Measurements from ENCODE around the gene HOXB9.
A peak's percentile ranks its signal among the peaks of the same experiment; 100 is the strongest.

HOXB9 gene

DNA sequence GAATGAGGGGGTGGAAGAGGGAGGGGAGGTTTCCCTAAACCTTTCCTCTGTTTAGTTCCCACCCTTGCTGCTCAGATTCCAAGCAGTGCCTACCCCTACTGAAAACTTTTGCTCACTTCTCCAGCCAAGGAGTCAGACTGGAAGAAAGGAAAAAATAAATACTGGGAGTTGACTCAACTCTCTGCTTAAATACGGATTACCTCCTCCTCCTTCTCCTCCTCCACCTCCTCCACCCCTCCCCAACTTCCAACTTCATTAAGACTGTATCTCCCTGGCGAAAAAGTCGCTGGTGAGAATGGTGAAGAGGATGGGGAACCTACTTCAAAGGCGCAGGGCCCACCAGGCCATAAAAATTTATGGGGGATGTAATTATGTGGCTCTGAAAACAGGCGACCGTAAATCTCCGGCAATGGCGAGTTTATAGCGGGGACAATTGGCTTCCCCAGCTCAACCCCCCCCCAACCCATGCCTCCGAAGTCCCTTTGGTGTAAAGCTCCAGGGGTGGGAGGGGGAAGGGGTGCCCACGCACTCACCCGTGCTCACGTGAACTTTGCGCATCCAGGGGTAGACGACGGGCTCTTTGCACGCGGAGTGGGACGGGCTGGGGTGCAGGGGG is 48.7 kb downstream of the HOXB9 start:
- Histone ChIP-seq H3K36me3 (ENCODE audit: control insufficient read depth in 1 of 2, insufficient read depth in 2 of 2, low read depth in 1 of 2, low read length in 2 of 2) (peaks cover 10 to 11% of the 10 kb centered on the region in 2 experiments), H3K4me1 (ENCODE audit: control insufficient read depth, insufficient read depth, low read depth, low read length) (peaks cover 38% of the 10 kb centered on the region), H3K18ac (ENCODE audit: low read depth in 1 of 2, low read length in 2 of 2) (peak overlapping the region; percentile 58 to 95), H3K9me3 (ENCODE audit: control insufficient read depth, low read length) (no peaks in the 10 kb centered on the region), H3K4me3 (ENCODE audit: insufficient read depth in 1 of 2, low read depth in 1 of 2, low read length in 2 of 2) (peak overlapping the region; percentile 69 to 96), H4K8ac (ENCODE audit: low read length) (peak overlapping the region; percentile 81), H4K91ac (ENCODE audit: low read length) (no peak overlapping the region), H3K27me3 (ENCODE audit: control insufficient read depth in 1 of 2, insufficient read depth in 1 of 2, low read length in 2 of 2) (peaks cover 0 to 4% of the 10 kb centered on the region in 2 experiments), H2BK5ac (ENCODE audit: low read depth, low read length, poor library complexity, severe bottlenecking) (no peak overlapping the region), H3K4me2 (ENCODE audit: low read length, poor library complexity, severe bottlenecking) (peak overlapping the region; percentile 60), H2AK5ac (ENCODE audit: low read length, severe bottlenecking) (no peak overlapping the region), H2BK120ac (ENCODE audit: low read depth, low read length) (peak overlapping the region; percentile 62), H3K4ac (ENCODE audit: low read depth in 1 of 2, low read length in 2 of 2) (peak overlapping the region; percentile 84 to 98), H3K23ac (ENCODE audit: low read length in 2 of 2) (peak overlapping the region in 1 of 2 experiments; percentile 91), H3K79me1 (replicated peaks; ENCODE audit: low read length, poor library complexity, severe bottlenecking) (peaks cover 5% of the 10 kb centered on the region), H2AFZ (ENCODE audit: low read depth, low read length) (no peak overlapping the region), H3K9ac (ENCODE audit: low read length) (peak overlapping the region; percentile 90), H3K27ac (ENCODE audit: low read length, poor library complexity, severe bottlenecking) (peak overlapping the region; percentile 37), H2BK12ac (ENCODE audit: low read length in 2 of 2) (peak overlapping the region in 1 of 2 experiments; percentile 89), H3K14ac (ENCODE audit: low read length in 2 of 2) (peak overlapping the region in 1 of 2 experiments; percentile 97), H2BK15ac (ENCODE audit: low read depth, poor library complexity, severe bottlenecking) (peak overlapping the region; percentile 70)
- WGBS = 0% methylated on average over 8 of the region's 19 CpGs
- peak; percentile 75 for DNase-seq

DNA sequence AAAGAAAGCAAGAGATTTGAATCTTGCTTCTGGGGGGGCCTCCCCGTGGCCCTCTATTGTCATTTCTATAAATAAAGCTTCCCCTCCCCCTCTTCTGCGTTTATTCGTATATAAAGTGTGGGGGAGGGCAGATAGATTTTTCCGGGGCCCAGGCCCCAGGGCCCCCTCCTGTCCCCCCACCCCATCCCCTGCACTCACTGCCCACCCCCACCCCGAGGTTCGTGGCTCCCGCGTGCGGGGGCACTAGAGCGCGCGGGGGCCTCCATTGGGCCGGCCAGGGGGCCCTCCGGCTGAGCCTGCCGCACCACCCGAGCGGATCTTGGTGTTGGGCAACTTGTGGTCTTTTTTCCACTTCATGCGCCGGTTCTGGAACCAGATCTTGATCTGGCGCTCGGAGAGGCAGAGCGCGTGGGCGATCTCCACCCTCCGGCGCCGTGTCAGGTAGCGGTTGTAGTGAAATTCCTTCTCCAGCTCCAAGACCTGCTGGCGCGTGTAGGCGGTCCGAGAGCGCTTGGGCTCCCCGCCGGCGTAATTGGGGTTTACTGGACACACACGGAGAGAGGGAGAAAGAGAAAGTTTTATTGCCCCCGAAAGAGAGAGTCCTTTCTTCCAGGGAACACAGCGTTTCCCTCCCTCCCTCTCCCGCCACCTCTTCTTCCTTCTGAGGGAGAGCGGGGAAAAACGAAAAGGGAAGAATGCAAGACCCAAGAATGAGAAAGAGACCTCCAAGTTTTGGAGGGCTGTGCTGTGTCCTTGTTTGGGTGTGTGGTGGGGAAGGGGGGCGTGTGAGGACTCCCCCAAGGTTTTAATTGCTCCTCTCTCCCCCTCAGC is 49.5 kb downstream of the HOXB9 start:
- peak overlapping the region; percentile 95 for H3K9ac ChIP-seq (ENCODE audit: low read length)
- peak overlapping the region; percentile 37 for H3K27ac ChIP-seq (ENCODE audit: low read length, poor library complexity, severe bottlenecking)
- H3K23ac ChIP-seq (ENCODE audit: low read length in 2 of 2) = peak overlapping the region in 1 of 2 experiments; percentile 91
- H2BK12ac ChIP-seq (ENCODE audit: low read length in 2 of 2) = peak overlapping the region in 1 of 2 experiments; percentile 7
- H2BK5ac ChIP-seq (ENCODE audit: low read depth, low read length, poor library complexity, severe bottlenecking) = peak overlapping the region; percentile 59
- no peak overlapping the region for H2AFZ ChIP-seq (ENCODE audit: low read depth, low read length)
- peak overlapping the region; percentile 74 for H4K91ac ChIP-seq (ENCODE audit: low read length)
- H3K27me3 ChIP-seq (ENCODE audit: control insufficient read depth in 1 of 2, insufficient read depth in 1 of 2, low read length in 2 of 2) = peaks cover 0 to 4% of the 10 kb centered on the region in 2 experiments
- H3K4me2 ChIP-seq (ENCODE audit: low read length, poor library complexity, severe bottlenecking) = peak overlapping the region; percentile 60
- peak overlapping the region; percentile 18 to 96 for H3K4me3 ChIP-seq (ENCODE audit: insufficient read depth in 1 of 2, low read depth in 1 of 2, low read length in 2 of 2)
- under 1% methylated on average over 24 of the region's 43 CpGs for WGBS
- H4K8ac ChIP-seq (ENCODE audit: low read length) = peak overlapping the region; percentile 73
- no peak overlapping the region for H2AK5ac ChIP-seq (ENCODE audit: low read length, severe bottlenecking)
- peak overlapping the region; percentile 60 to 98 for H3K4ac ChIP-seq (ENCODE audit: low read depth in 1 of 2, low read length in 2 of 2)
- peaks cover 10 to 15% of the 10 kb centered on the region in 2 experiments for H3K36me3 ChIP-seq (ENCODE audit: control insufficient read depth in 1 of 2, insufficient read depth in 2 of 2, low read depth in 1 of 2, low read length in 2 of 2)
- peak; percentile 84 for DNase-seq
- H3K18ac ChIP-seq (ENCODE audit: low read depth in 1 of 2, low read length in 2 of 2) = peak overlapping the region; percentile 89 to 97
- no peaks in the 10 kb centered on the region for H3K9me3 ChIP-seq (ENCODE audit: control insufficient read depth, low read length)
- peak overlapping the region in 1 of 2 experiments; percentile 88 for H3K14ac ChIP-seq (ENCODE audit: low read length in 2 of 2)
- H2BK15ac ChIP-seq (ENCODE audit: low read depth, poor library complexity, severe bottlenecking) = no peak overlapping the region
- peak overlapping the region; percentile 98 for H2BK120ac ChIP-seq (ENCODE audit: low read depth, low read length)
- peaks cover 38% of the 10 kb centered on the region for H3K4me1 ChIP-seq (ENCODE audit: control insufficient read depth, insufficient read depth, low read depth, low read length)
- peaks cover 5% of the 10 kb centered on the region for H3K79me1 ChIP-seq (replicated peaks; ENCODE audit: low read length, poor library complexity, severe bottlenecking)

DNA sequence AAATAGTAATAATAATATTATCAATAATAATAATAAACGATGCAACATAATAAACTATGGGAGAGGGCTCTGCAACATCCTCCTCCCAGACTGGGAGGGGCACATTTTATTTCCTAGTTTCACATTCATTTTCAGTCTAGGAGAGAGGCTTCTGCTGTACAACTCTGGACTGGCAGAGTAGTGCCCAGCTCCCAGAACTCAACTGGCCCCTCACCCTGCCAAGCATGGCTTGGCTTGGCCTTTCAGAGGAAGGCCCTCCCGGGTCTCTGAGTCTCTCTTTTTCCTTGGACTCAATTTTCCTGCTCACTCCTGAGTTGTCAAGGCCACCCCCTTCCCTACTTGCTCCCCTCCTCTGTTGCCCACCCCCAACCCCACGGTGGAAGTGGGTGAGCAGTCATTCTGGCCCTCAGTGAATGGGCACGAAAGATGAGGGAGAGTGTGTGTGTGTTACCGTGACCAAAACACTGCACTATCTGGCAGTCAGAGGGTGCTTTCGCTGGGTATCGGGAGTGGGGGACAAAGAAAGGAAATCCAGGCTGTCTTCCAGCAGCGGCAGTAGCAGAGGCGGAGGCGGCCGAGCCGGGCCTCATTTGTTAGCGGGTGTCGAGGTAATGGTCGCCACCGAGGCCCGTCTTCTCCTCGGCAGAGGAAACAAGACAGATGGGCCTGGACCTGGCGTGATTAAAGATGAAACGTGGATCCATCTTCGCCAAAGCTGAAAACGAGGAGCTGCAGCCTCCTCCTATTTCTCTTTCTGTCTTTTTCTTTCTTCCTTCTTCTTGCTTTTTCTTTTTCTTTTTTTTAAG is 50.3 kb downstream of the HOXB9 start:
- Histone ChIP-seq H3K4me2 (ENCODE audit: low read length, poor library complexity, severe bottlenecking) (peak overlapping the region; percentile 38), H3K18ac (ENCODE audit: low read depth in 1 of 2, low read length in 2 of 2) (peak overlapping the region; percentile 52 to 97), H3K4ac (ENCODE audit: low read depth in 1 of 2, low read length in 2 of 2) (peak overlapping the region; percentile 14 to 79), H3K9ac (ENCODE audit: low read length) (peak overlapping the region; percentile 95), H2BK12ac (ENCODE audit: low read length in 2 of 2) (peak overlapping the region; percentile 24 to 29), H2AFZ (ENCODE audit: low read depth, low read length) (no peak overlapping the region), H4K8ac (ENCODE audit: low read length) (peak overlapping the region; percentile 94), H3K27me3 (ENCODE audit: control insufficient read depth in 1 of 2, insufficient read depth in 1 of 2, low read length in 2 of 2) (peaks cover 0 to 4% of the 10 kb centered on the region in 2 experiments), H4K91ac (ENCODE audit: low read length) (peak overlapping the region; percentile 88), H3K4me3 (ENCODE audit: insufficient read depth in 1 of 2, low read depth in 1 of 2, low read length in 2 of 2) (peak overlapping the region in 1 of 2 experiments; percentile 76), H2AK5ac (ENCODE audit: low read length, severe bottlenecking) (no peak overlapping the region), H3K27ac (ENCODE audit: low read length, poor library complexity, severe bottlenecking) (peak overlapping the region; percentile 7), H3K4me1 (ENCODE audit: control insufficient read depth, insufficient read depth, low read depth, low read length) (peaks cover 35% of the 10 kb centered on the region), H2BK15ac (ENCODE audit: low read depth, poor library complexity, severe bottlenecking) (no peak overlapping the region), H3K36me3 (ENCODE audit: control insufficient read depth in 1 of 2, insufficient read depth in 2 of 2, low read depth in 1 of 2, low read length in 2 of 2) (peaks cover 10 to 15% of the 10 kb centered on the region in 2 experiments), H3K14ac (ENCODE audit: low read length in 2 of 2) (peak overlapping the region in 1 of 2 experiments; percentile 31), H2BK5ac (ENCODE audit: low read depth, low read length, poor library complexity, severe bottlenecking) (no peak overlapping the region), H2BK120ac (ENCODE audit: low read depth, low read length) (peak overlapping the region; percentile 98), H3K23ac (ENCODE audit: low read length in 2 of 2) (peak overlapping the region; percentile 1 to 91), H3K9me3 (ENCODE audit: control insufficient read depth, low read length) (no peaks in the 10 kb centered on the region), H3K79me1 (replicated peaks; ENCODE audit: low read length, poor library complexity, severe bottlenecking) (peaks cover 5% of the 10 kb centered on the region)
- DNase-seq = peak; percentile 86
- 3% methylated on average over 18 of the region's 22 CpGs for WGBS

Measured in mesenchymal stem cell (in vitro differentiated cells and primary cell).